HepG2 (cell line): ENCODE data around the gene GAS2L2. TPM values are rescaled to one million over a fixed set of nuclear protein-coding genes. Genes with fewer than 3 reads are reported as not detected.
A peak's percentile ranks its signal among the peaks of the same experiment; 100 is the strongest.

ENCODE experiments used
- CREM ChIP-seq, 2 experiments: sonication (generic) in 1 of 2; formaldehyde crosslinking in 1 of 2; IDR thresholded peaks; 2 replicates each; pipeline versions ENCODE4 v1.4.0 to v1.6.1; 2016 to 2020; ENCODE audit warnings: antibody characterized with exemption in 1 of 2, mild to moderate bottlenecking in 1 of 2, missing genetic modification reagents in 1 of 2
- HMG20A ChIP-seq: IDR thresholded peaks from 2 replicates; pipeline ENCODE4 v1.6.1; 2016; ENCODE audit warnings: borderline replicate concordance
- KAT8 ChIP-seq: IDR thresholded peaks from 2 replicates; pipeline ENCODE4 v1.6.1; 2016; ENCODE audit warnings: missing genetic modification reagents, missing compliant biosample characterization
- polyA plus RNA-seq, 8 experiments: library from polyadenylated mRNA; depleted of rRNA in 3 of 8; stranded (reverse) in 7 of 8; unstranded in 1 of 8; fragments of >200 nt; fragmentation: Illumina TruSeq in 4 of 8; extraction: Trizol in 4 of 8; gene quantifications; 2 replicates each; pipeline versions ENCODE4 v1.2.1 to v1.2.3, GENCODE V29; 2011 to 2016; ENCODE audit warnings: low read depth in 4 of 8, missing spikeins in 1 of 8, mixed read lengths in 1 of 8; ENCODE audit not compliant: insufficient read depth in 1 of 8
- total RNA-seq, 5 experiments: library from RNA; depleted of rRNA; stranded (reverse); fragments of >200 nt; fragmentation: Illumina TruSeq; extraction: Trizol; gene quantifications; 2 replicates each; pipeline ENCODE4 v1.2.3, GENCODE V29; 2016; ENCODE audit warnings: low read depth in 1 of 5
- TF ChIP-seq, protein P1 (sequence below): sonication (generic); formaldehyde crosslinking; IDR thresholded peaks from 2 replicates; pipeline ENCODE4 v1.9.0; 2022; ENCODE audit warnings: missing genetic modification reagents, mild to moderate bottlenecking, borderline replicate concordance
- TF ChIP-seq, protein P2 (sequence below): sonication (generic); formaldehyde crosslinking; IDR thresholded peaks from 2 replicates; pipeline ENCODE4 v1.4.0; 2020; ENCODE audit warnings: mild to moderate bottlenecking, missing genetic modification reagents
- TF ChIP-seq, protein P3 (sequence below): sonication (generic); formaldehyde crosslinking; IDR thresholded peaks from 2 replicates; pipeline ENCODE4 v1.4.0; 2020; ENCODE audit warnings: missing genetic modification reagents
- TF ChIP-seq, protein P4 (sequence below): sonication (generic); formaldehyde crosslinking; IDR thresholded peaks from 2 replicates; pipeline ENCODE4 v1.8.0; 2023; ENCODE audit warnings: mild to moderate bottlenecking, missing genetic modification reagents

The GAS2L2 gene
- total and polyA plus RNA-seq, 2 of the 13 experiments (the other 11 are each of a cell fraction or from before 2014, with no cell fraction given): not detected

DNA sequence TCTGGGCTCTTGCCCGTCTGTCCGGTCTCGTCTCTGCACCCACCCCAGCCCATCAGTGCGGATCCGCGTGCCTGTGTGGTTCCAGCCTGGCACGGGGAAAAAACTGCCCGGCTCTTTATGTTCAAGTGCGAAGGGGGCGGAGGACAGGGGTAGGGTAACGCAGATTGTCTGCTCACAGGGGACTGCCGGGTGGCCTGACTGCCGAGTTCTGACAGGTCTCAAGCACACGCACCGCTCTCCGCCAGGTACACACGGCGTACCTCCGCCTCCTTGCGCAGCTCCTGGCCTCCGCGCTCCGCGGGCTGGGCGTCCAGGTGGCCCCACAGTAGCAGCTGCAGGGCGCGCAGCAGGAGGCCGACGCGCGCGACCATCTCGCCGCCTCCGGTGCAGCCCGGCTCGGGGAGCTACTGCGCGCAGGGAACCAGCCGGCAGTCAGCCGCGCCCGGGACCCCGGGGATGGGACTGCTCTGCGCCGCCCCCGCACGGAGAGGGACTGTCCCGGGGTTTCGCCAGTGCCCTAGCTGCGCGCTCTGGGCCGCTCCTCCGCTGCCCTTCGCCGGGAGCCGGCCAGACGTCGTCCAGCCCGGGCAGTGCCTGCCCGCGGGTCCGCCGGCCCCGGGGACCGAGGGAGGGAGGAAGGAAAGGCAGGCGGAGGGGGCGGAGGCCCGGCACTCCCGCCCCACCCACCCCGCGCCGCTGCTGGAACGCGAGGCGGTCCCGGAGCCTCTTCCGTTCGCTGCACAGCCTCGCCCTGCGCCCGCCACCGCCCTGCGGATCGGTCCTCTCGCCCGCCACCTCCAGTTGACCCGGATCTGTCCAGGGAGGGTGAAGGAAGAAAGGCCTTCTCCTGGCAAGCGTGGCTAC, 42.2 kb upstream of the GAS2L2 start, which contains the start of gene MMP28 (continued):
- TF ChIP-seq, protein P1, sequence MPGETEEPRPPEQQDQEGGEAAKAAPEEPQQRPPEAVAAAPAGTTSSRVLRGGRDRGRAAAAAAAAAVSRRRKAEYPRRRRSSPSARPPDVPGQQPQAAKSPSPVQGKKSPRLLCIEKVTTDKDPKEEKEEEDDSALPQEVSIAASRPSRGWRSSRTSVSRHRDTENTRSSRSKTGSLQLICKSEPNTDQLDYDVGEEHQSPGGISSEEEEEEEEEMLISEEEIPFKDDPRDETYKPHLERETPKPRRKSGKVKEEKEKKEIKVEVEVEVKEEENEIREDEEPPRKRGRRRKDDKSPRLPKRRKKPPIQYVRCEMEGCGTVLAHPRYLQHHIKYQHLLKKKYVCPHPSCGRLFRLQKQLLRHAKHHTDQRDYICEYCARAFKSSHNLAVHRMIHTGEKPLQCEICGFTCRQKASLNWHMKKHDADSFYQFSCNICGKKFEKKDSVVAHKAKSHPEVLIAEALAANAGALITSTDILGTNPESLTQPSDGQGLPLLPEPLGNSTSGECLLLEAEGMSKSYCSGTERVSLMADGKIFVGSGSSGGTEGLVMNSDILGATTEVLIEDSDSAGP (CRISPR knock-in tag): 0 out of 2 replicates have a peak, but pooled peaks have one; percentile 21
- TF ChIP-seq KAT8 (CRISPR knock-in tag) (no peak), HMG20A (CRISPR knock-in tag) (no peak), CREM (IDR thresholded peaks at IDR 0.05) (no peak), CREM (CRISPR knock-in tag; IDR thresholded peaks at IDR 0.05) (no peak)
- TF ChIP-seq, protein P2, sequence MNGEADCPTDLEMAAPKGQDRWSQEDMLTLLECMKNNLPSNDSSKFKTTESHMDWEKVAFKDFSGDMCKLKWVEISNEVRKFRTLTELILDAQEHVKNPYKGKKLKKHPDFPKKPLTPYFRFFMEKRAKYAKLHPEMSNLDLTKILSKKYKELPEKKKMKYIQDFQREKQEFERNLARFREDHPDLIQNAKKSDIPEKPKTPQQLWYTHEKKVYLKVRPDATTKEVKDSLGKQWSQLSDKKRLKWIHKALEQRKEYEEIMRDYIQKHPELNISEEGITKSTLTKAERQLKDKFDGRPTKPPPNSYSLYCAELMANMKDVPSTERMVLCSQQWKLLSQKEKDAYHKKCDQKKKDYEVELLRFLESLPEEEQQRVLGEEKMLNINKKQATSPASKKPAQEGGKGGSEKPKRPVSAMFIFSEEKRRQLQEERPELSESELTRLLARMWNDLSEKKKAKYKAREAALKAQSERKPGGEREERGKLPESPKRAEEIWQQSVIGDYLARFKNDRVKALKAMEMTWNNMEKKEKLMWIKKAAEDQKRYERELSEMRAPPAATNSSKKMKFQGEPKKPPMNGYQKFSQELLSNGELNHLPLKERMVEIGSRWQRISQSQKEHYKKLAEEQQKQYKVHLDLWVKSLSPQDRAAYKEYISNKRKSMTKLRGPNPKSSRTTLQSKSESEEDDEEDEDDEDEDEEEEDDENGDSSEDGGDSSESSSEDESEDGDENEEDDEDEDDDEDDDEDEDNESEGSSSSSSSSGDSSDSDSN (CRISPR knock-in tag): peak; percentile 71; the same call in 1 of the 2 replicates
- TF ChIP-seq, protein P3, sequence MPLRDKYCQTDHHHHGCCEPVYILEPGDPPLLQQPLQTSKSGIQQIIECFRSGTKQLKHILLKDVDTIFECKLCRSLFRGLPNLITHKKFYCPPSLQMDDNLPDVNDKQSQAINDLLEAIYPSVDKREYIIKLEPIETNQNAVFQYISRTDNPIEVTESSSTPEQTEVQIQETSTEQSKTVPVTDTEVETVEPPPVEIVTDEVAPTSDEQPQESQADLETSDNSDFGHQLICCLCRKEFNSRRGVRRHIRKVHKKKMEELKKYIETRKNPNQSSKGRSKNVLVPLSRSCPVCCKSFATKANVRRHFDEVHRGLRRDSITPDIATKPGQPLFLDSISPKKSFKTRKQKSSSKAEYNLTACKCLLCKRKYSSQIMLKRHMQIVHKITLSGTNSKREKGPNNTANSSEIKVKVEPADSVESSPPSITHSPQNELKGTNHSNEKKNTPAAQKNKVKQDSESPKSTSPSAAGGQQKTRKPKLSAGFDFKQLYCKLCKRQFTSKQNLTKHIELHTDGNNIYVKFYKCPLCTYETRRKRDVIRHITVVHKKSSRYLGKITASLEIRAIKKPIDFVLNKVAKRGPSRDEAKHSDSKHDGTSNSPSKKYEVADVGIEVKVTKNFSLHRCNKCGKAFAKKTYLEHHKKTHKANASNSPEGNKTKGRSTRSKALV (CRISPR knock-in tag): peak; percentile 98
- TF ChIP-seq, protein P4, sequence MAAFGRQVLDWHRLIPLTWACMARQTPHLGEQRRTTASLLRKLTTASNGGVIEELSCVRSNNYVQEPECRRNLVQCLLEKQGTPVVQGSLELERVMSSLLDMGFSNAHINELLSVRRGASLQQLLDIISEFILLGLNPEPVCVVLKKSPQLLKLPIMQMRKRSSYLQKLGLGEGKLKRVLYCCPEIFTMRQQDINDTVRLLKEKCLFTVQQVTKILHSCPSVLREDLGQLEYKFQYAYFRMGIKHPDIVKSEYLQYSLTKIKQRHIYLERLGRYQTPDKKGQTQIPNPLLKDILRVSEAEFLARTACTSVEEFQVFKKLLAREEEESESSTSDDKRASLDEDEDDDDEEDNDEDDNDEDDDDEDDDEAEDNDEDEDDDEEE (CRISPR knock-in tag): no peak
